Neural cell (in vitro differentiated cells): ENCODE data around the gene BFSP1. TPM values are rescaled to one million over a fixed set of nuclear protein-coding genes. Genes with fewer than 3 reads are reported as not detected.

Experiments
- H2AFZ ChIP-seq: fragments of 200-600, 300-800 bp; sonication (generic), shearing (Covaris generic); 2 replicates; pipeline ENCODE4 v1.6.0; 2014; ENCODE audit warnings: low read depth, mild to moderate bottlenecking, antibody characterized with exemption, low read length, moderate library complexity
- H3F3A ChIP-seq: fragments of 200-600 bp; shearing (Covaris generic); 2 replicates; pipeline ENCODE4 v1.6.1; 2016; ENCODE audit warnings: mild to moderate bottlenecking, moderate library complexity, mixed read lengths, antibody characterized with exemption, low read length; ENCODE audit not compliant: insufficient read depth, poor library complexity, severe bottlenecking
- H3K27ac ChIP-seq: fragments of 200-600, 300-800 bp; sonication (generic), shearing (Covaris generic); 2 replicates; pipeline ENCODE4 v1.5.1; 2014; ENCODE audit warnings: mild to moderate bottlenecking, low read length, moderate library complexity
- H3K27me3 ChIP-seq: fragments of 300-800, 200-600 bp; sonication (generic), shearing (Covaris generic); 2 replicates; pipeline ENCODE4 v1.6.0; 2014; ENCODE audit warnings: mild to moderate bottlenecking, low read depth, low read length, moderate library complexity; ENCODE audit not compliant: insufficient read depth
- H3K36me3 ChIP-seq: fragments of 300-800, 200-600 bp; sonication (generic), shearing (Covaris generic); 2 replicates; pipeline ENCODE4 v1.5.1; 2014; ENCODE audit warnings: mild to moderate bottlenecking, antibody characterized with exemption, low read length, moderate library complexity; ENCODE audit not compliant: insufficient read depth
- H3K4me2 ChIP-seq: fragments of 300-800, 200-600 bp; sonication (generic), shearing (Covaris generic); 2 replicates; pipeline ENCODE4 v1.6.0; 2014; ENCODE audit warnings: mild to moderate bottlenecking, low read length
- H3K4me3 ChIP-seq: fragments of 300-800, 200-600 bp; sonication (generic), shearing (Covaris generic); 2 replicates; pipeline ENCODE4 v1.5.1; 2014; ENCODE audit warnings: mild to moderate bottlenecking, low read length, moderate library complexity
- H3K79me2 ChIP-seq: fragments of 200-600 bp; shearing (Covaris generic); replicated peaks from 2 replicates; pipeline ENCODE4 v1.6.0; 2014; ENCODE audit warnings: mild to moderate bottlenecking, low read length, moderate library complexity; ENCODE audit not compliant: insufficient read depth
- H3K9ac ChIP-seq: fragments of 300-800, 200-600 bp; sonication (generic), shearing (Covaris generic); 2 replicates; pipeline ENCODE4 v1.6.1; 2016; ENCODE audit warnings: mild to moderate bottlenecking, low read length, mixed read lengths
- H3K9me2 ChIP-seq: fragments of 200-600 bp; shearing (Covaris generic); 2 replicates; pipeline ENCODE4 v1.6.1; 2016; ENCODE audit warnings: mild to moderate bottlenecking, low read length, mixed read lengths; ENCODE audit not compliant: insufficient read depth
- H3K9me3 ChIP-seq: fragments of 200-600, 300-800 bp; sonication (generic), shearing (Covaris generic); 2 replicates; pipeline ENCODE4 v1.6.1; 2016; ENCODE audit warnings: mild to moderate bottlenecking, mixed run types, low read length, moderate library complexity, mixed read lengths
- H4K20me1 ChIP-seq: fragments of 200-600 bp; shearing (Covaris generic); 2 replicates; pipeline ENCODE4 v1.6.1; 2016; ENCODE audit warnings: mild to moderate bottlenecking, mixed run types; ENCODE audit not compliant: insufficient read depth
- CTCF ChIP-seq: fragments of 450-650 bp; IDR thresholded peaks from 2 replicates; pipeline ENCODE4 v1.5.1; 2014; ENCODE audit warnings: antibody characterized with exemption, mild to moderate bottlenecking, moderate library complexity; ENCODE audit not compliant: poor library complexity, severe bottlenecking
- EP300 ChIP-seq: fragments of 450-650 bp; conservative IDR thresholded peaks from 2 replicates; pipeline ENCODE4 v1.6.1; 2014; ENCODE audit warnings: antibody characterized with exemption, mild to moderate bottlenecking, moderate library complexity; ENCODE audit not compliant: poor library complexity, severe bottlenecking
- EZH2 ChIP-seq: fragments of 200-600, 300-800 bp; shearing (Covaris generic), sonication (generic); IDR thresholded peaks from 2 replicates; pipeline ENCODE4 v1.6.1; 2014; ENCODE audit warnings: antibody characterized with exemption, low read length, borderline replicate concordance, mild to moderate bottlenecking; ENCODE audit not compliant: insufficient read depth, poor library complexity, severe bottlenecking
- MXI1 ChIP-seq: fragments of 450-650 bp; conservative IDR thresholded peaks from 2 replicates; pipeline ENCODE4 v1.6.1; 2014; ENCODE audit warnings: antibody characterized with exemption, mild to moderate bottlenecking; ENCODE audit not compliant: poor library complexity, severe bottlenecking
- POLR2AphosphoS5 ChIP-seq: IDR thresholded peaks from 2 replicates; pipeline ENCODE4 v1.6.1; 2012
- RAD21 ChIP-seq: fragments of 450-650 bp; conservative IDR thresholded peaks from 2 replicates; pipeline ENCODE4 v1.6.1; 2014; ENCODE audit warnings: antibody characterized with exemption, mild to moderate bottlenecking, moderate library complexity
- REST ChIP-seq: IDR thresholded peaks from 2 replicates; pipeline ENCODE4 v1.6.1; 2012; ENCODE audit warnings: borderline replicate concordance
- SMC3 ChIP-seq: fragments of 450-650 bp; conservative IDR thresholded peaks from 2 replicates; pipeline ENCODE4 v1.6.1; 2014; ENCODE audit warnings: antibody characterized with exemption, mild to moderate bottlenecking, moderate library complexity; ENCODE audit not compliant: poor library complexity
- TAF1 ChIP-seq: IDR thresholded peaks from 2 replicates; pipeline ENCODE4 v1.6.1; 2012; ENCODE audit warnings: low read depth
- polyA plus RNA-seq: library from polyadenylated mRNA; depleted of rRNA; stranded (reverse); fragments of >200 nt; gene quantifications from 2 replicates; pipeline ENCODE4 v1.2.3, GENCODE V29; 2014

The BFSP1 gene
- polyA plus RNA-seq, 1 donor from 2014 or later: 1.3 TPM

GRCh38 chr20:17522528-17522927, 8.7 kb downstream of the BFSP1 start:
- Histone ChIP-seq H3K4me2 (no peak overlapping the region), H3K4me3 (no peak overlapping the region), H3K9me2 (no peaks in the 10 kb centered on the region), H3K27me3 (no peaks in the 10 kb centered on the region), H3F3A (no peaks in the 10 kb centered on the region), H3K79me2 (no peaks in the 10 kb centered on the region), H3K9ac (no peak overlapping the region), H3K36me3 (no peaks in the 10 kb centered on the region), H4K20me1 (no peaks in the 10 kb centered on the region), H3K27ac (no peak overlapping the region), H2AFZ (no peak overlapping the region), H3K9me3 (no peaks in the 10 kb centered on the region)
- no peak for TF ChIP-seq POLR2AphosphoS5
- TF ChIP-seq TAF1: no peak
- TF ChIP-seq RAD21: no peak
- no peak for TF ChIP-seq EP300
- TF ChIP-seq REST: no peak
- TF ChIP-seq CTCF: no peak
- TF ChIP-seq MXI1: no peak

GRCh38 chr20:17520583-17520982, 10.6 kb downstream of the BFSP1 start:
- no peaks in the 10 kb centered on the region for H3K9me2 ChIP-seq
- H3K27me3 ChIP-seq: no peaks in the 10 kb centered on the region
- H3K9ac ChIP-seq: no peak overlapping the region
- H3K36me3 ChIP-seq: no peaks in the 10 kb centered on the region
- no peaks in the 10 kb centered on the region for H3F3A ChIP-seq
- H2AFZ ChIP-seq: no peak overlapping the region
- no peak overlapping the region for H3K27ac ChIP-seq
- no peak overlapping the region for H3K4me3 ChIP-seq
- no peaks in the 10 kb centered on the region for H4K20me1 ChIP-seq
- H3K4me2 ChIP-seq: no peak overlapping the region
- H3K79me2 ChIP-seq: no peaks in the 10 kb centered on the region
- no peaks in the 10 kb centered on the region for H3K9me3 ChIP-seq
- TF ChIP-seq RAD21 (no peak), SMC3 (no peak)

- Histone ChIP-seq H3K9me3 (no peaks in the 10 kb centered on the region), H3K36me3 (no peaks in the 10 kb centered on the region), H3K4me3 (no peak overlapping the region), H2AFZ (no peak overlapping the region), H3K4me2 (no peak overlapping the region), H3F3A (no peaks in the 10 kb centered on the region), H3K27ac (no peak overlapping the region), H3K9ac (no peak overlapping the region), H3K27me3 (no peaks in the 10 kb centered on the region), H3K9me2 (no peaks in the 10 kb centered on the region), H4K20me1 (no peaks in the 10 kb centered on the region), H3K79me2 (no peaks in the 10 kb centered on the region)
- TF ChIP-seq EP300 (no peak), RAD21 (no peak), EZH2 (no peak), REST (no peak), SMC3 (no peak), POLR2AphosphoS5 (no peak), CTCF (no peak), MXI1 (no peak)
These were observed 11.4 kb downstream of the BFSP1 start for GRCh38 chr20:17519606-17520285.
